Activated naive CD8-positive, alpha-beta T cell treated with anti-CD3 and anti-CD28 coated beads for 36 hours (primary cell): ENCODE data around the gene GPR146. TPM values are rescaled to one million over a fixed set of nuclear protein-coding genes. Genes with fewer than 3 reads are reported as not detected.
A peak's percentile ranks its signal among the peaks of the same experiment; 100 is the strongest.
"Not testable (repeated sequence)": the region's sequence is repeated elsewhere in the genome, so short reads cannot be mapped to it uniquely, and the experiment has no call there.

Experiments
- DNase-seq: peaks from one replicate; pipeline ENCODE4 v3.0.0; 2021
- H3K27ac Mint-ChIP-seq: one replicate; pipeline ENCODE4 v1.8.0; 2022; ENCODE audit warnings: mild to moderate bottlenecking, moderate library complexity, mixed read lengths
- H3K27me3 Mint-ChIP-seq: one replicate; pipeline ENCODE4 v1.8.0; 2022; ENCODE audit warnings: mild to moderate bottlenecking, mixed read lengths
- H3K36me3 Mint-ChIP-seq: one replicate; pipeline ENCODE4 v1.8.0; 2021; ENCODE audit warnings: mild to moderate bottlenecking, mixed read lengths
- H3K4me1 Mint-ChIP-seq: one replicate; pipeline ENCODE4 v1.8.0; 2021; ENCODE audit warnings: mixed read lengths
- H3K4me3 Mint-ChIP-seq: one replicate; pipeline ENCODE4 v1.8.0; 2022; ENCODE audit warnings: mild to moderate bottlenecking, moderate library complexity, mixed read lengths
- H3K9me3 Mint-ChIP-seq: one replicate; pipeline ENCODE4 v1.8.0; 2022; ENCODE audit warnings: mixed read lengths
- total RNA-seq, 2 experiments: library from RNA; stranded (reverse); gene quantifications; one replicate each; pipeline ENCODE4 v1.2.3, GENCODE V29; 2021

GPR146 gene, protein sequence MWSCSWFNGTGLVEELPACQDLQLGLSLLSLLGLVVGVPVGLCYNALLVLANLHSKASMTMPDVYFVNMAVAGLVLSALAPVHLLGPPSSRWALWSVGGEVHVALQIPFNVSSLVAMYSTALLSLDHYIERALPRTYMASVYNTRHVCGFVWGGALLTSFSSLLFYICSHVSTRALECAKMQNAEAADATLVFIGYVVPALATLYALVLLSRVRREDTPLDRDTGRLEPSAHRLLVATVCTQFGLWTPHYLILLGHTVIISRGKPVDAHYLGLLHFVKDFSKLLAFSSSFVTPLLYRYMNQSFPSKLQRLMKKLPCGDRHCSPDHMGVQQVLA
- total RNA-seq: 1 to 10 TPM; 2.4 to 2.8 TPM

GRCh38 chr7:1044189-1045068, at the start of gene GPR146:
Gene GPR146 (plus strand): TSS chr7:1044546. CDS start chr7:1057516, 12,970 bp downstream.
- Mint-ChIP-seq H3K36me3 (no peaks in the 10 kb centered on the region), H3K4me1 (peaks cover 43% of the 10 kb centered on the region), H3K27ac (peak within 1 kb of the TSS; percentile 59), H3K27me3 (no peaks in the 10 kb centered on the region), H3K4me3 (peak within 1 kb of the TSS; percentile 82), H3K9me3 (no peaks in the 10 kb centered on the region)
- peak; percentile 94 for DNase-seq

- Mint-ChIP-seq H3K9me3 (no peaks in the 10 kb centered on the region), H3K36me3 (no peaks in the 10 kb centered on the region), H3K27ac (no peak overlapping the region), H3K27me3 (no peaks in the 10 kb centered on the region), H3K4me3 (no peak overlapping the region), H3K4me1 (peaks cover 1% of the 10 kb centered on the region)
- no peak for DNase-seq
These were observed 49.6 kb upstream of the GPR146 start for GRCh38 chr7:994592-995308.

- Mint-ChIP-seq H3K9me3 (no peaks in the 10 kb centered on the region), H3K36me3 (no peaks in the 10 kb centered on the region), H3K4me3 (no peak overlapping the region), H3K27ac (no peak overlapping the region), H3K27me3 (no peaks in the 10 kb centered on the region), H3K4me1 (peaks cover 1% of the 10 kb centered on the region)
- DNase-seq: no peak
These were observed 48.8 kb upstream of the GPR146 start for GRCh38 chr7:995571-995970.

GRCh38 chr7:996079-996872, 48.1 kb upstream of the GPR146 start:
- Mint-ChIP-seq H3K27me3 (no peaks in the 10 kb centered on the region), H3K27ac (no peak overlapping the region), H3K4me3 (no peak overlapping the region), H3K36me3 (no peaks in the 10 kb centered on the region), H3K4me1 (peaks cover 1% of the 10 kb centered on the region), H3K9me3 (no peaks in the 10 kb centered on the region)
- no peak for DNase-seq

GRCh38 chr7:997404-998395, 46.6 kb upstream of the GPR146 start:
- Mint-ChIP-seq H3K27ac (no peak overlapping the region), H3K9me3 (no peaks in the 10 kb centered on the region), H3K27me3 (no peaks in the 10 kb centered on the region), H3K4me3 (no peak overlapping the region), H3K4me1 (peaks cover 1% of the 10 kb centered on the region), H3K36me3 (no peaks in the 10 kb centered on the region)
- DNase-seq: no peak

GRCh38 chr7:999149-999879, 45.0 kb upstream of the GPR146 start:
- Mint-ChIP-seq H3K9me3 (no peaks in the 10 kb centered on the region), H3K4me1 (no peaks in the 10 kb centered on the region), H3K27me3 (no peaks in the 10 kb centered on the region), H3K4me3 (no peak overlapping the region), H3K27ac (no peak overlapping the region), H3K36me3 (no peaks in the 10 kb centered on the region)
- no peak for DNase-seq

GRCh38 chr7:999941-1000935, 44.1 kb upstream of the GPR146 start:
- H3K9me3 Mint-ChIP-seq: no peaks in the 10 kb centered on the region
- no peaks in the 10 kb centered on the region for H3K4me1 Mint-ChIP-seq
- H3K27me3 Mint-ChIP-seq: no peaks in the 10 kb centered on the region
- no peak overlapping the region for H3K4me3 Mint-ChIP-seq
- H3K27ac Mint-ChIP-seq: no peak overlapping the region
- no peaks in the 10 kb centered on the region for H3K36me3 Mint-ChIP-seq
- DNase-seq: no peak

DNA sequence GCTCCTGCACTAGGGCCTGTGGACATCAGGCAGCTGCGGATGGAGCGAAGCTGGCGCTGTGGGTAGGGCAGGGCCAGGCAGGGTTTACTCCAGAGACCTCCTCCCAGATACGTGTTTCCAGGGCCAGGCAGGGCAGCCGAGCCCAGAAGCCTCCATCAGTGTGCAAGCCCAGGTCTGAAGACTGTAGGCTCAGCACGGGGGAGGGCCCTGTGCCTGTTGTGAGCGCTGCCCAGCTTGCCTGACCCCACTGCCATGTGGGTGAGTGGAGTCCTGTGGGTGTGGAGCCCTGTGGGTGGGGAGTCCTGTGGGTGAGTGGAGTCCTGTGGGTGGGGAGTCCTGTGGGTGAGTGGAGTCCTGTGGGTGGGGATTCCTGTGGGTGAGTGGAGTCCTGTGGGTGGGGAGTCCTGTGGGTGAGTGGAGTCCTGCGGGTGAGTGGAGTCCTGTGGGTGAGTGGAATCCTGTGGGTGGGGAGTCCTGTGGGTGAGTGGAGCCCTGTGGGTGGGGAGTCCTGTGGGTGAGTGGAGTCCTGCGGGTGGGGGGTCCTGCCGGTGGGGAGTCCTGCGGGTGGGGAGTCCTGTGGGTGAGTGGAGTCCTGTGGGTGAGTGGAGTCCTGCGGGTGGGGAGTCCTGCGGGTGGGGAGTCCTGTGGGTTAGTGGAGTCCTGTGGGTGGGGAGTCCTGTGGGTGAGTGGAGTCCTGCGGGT, 43.1 kb upstream of the GPR146 start:
- not testable (repeated sequence) for H3K4me1 Mint-ChIP-seq, H3K4me3 Mint-ChIP-seq, H3K27me3 Mint-ChIP-seq, H3K36me3 Mint-ChIP-seq, H3K9me3 Mint-ChIP-seq, DNase-seq
- peak overlapping the region; percentile 25 for H3K27ac Mint-ChIP-seq

GRCh38 chr7:1002026-1002425, 42.3 kb upstream of the GPR146 start:
- not testable (repeated sequence) for H3K4me3 Mint-ChIP-seq, DNase-seq, H3K27ac Mint-ChIP-seq, H3K27me3 Mint-ChIP-seq, H3K36me3 Mint-ChIP-seq, H3K9me3 Mint-ChIP-seq, H3K4me1 Mint-ChIP-seq

- H3K4me3 Mint-ChIP-seq, H3K36me3 Mint-ChIP-seq, H3K27me3 Mint-ChIP-seq, H3K9me3 Mint-ChIP-seq, H3K4me1 Mint-ChIP-seq, DNase-seq, H3K27ac Mint-ChIP-seq: not testable (repeated sequence)
These were observed 41.9 kb upstream of the GPR146 start for GRCh38 chr7:1002445-1002844.

DNA sequence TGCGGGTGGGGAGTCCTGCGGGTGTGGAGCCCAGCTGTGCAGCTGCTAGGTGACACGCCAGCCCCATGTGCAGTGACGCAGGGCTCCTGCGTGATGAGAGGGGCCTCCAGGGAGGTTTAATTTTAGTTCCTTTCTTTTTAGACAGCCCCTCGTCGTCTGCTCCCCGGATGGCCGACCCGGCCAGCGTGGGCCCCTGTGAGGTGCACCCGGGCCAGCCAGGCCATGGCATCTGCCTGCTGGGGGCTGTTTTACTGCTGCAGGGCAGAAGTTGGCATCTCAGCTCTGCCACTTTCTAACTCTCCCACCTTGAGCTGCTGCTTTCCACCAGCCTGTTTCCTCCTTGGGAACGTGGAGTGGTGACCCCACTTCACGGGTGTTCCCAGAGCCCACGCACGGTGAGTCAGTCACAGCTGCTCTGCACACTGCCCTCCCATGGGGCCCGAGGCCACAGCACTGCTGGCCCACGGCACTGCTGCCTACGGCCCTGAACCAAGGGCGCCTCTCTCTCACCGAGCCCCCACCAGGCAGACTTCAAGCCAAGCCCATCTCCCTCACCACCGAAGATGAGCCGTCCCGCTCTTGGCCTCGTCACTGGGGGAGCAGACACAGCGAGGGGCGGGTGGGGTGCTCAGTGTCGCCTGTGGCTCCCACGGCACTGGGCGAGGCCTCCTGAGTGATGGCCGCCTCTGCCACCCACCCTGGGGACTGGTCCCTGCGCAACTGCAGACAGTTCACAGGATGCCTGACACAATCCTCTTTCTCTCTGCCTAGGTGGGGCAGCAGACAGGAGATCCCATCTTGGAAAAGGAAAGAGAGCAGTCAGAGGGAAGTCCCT, 40.1 kb upstream of the GPR146 start:
- Mint-ChIP-seq H3K4me1 (no peaks in the 10 kb centered on the region), H3K27ac (no peak overlapping the region), H3K9me3 (no peaks in the 10 kb centered on the region), H3K27me3 (no peaks in the 10 kb centered on the region), H3K4me3 (no peak overlapping the region), H3K36me3 (no peaks in the 10 kb centered on the region)
- no peak for DNase-seq
